SK-N-SH treated with all-trans-retinoic acid at 6 μM for 48 hours (cell line): ENCODE measurements around the gene BLVRB.
"Not testable (repeated sequence)": the region's sequence is repeated elsewhere in the genome, so short reads cannot be mapped to it uniquely, and the experiment has no call there.

Experiments used
- ATAC-seq: fragments of 200-7000 bp; cut with Tn5 transposase; 3 replicates; pipeline ENCODE4 v1.9.1; 2020; ENCODE audit warnings: mild to moderate bottlenecking, moderate library complexity
- ARNTL ChIP-seq: fragments of 450-650 bp; formaldehyde crosslinking; IDR thresholded peaks from 2 replicates; pipeline ENCODE4 v1.5.0; 2020; ENCODE audit warnings: low read depth, mild to moderate bottlenecking, moderate library complexity, borderline replicate concordance
- BACH2 ChIP-seq: fragments of 250-450 bp; sonication (Bioruptor Pico); IDR thresholded peaks from 2 replicates; pipeline ENCODE4 v1.9.0; 2021; ENCODE audit warnings: mild to moderate bottlenecking, borderline replicate concordance
- CREB5 ChIP-seq: fragments of 250-450 bp; sonication (Bioruptor Pico); IDR thresholded peaks from 2 replicates; pipeline ENCODE4 v1.5.1; 2020; ENCODE audit warnings: low read depth, mild to moderate bottlenecking, moderate library complexity
- CSDC2 ChIP-seq: fragments of 250-450 bp; sonication (Bioruptor Pico); IDR thresholded peaks from 2 replicates; pipeline ENCODE4 v1.5.0; 2020; ENCODE audit warnings: mild to moderate bottlenecking, moderate library complexity
- CSRNP3 ChIP-seq: fragments of 250-450 bp; sonication (Bioruptor Pico); IDR thresholded peaks from 2 replicates; pipeline ENCODE4 v1.5.1; 2021; ENCODE audit warnings: mild to moderate bottlenecking, moderate library complexity
- GLIS3 ChIP-seq: fragments of 250-450 bp; sonication (Bioruptor Pico); IDR thresholded peaks from 2 replicates; pipeline ENCODE4 v1.5.0; 2020; ENCODE audit warnings: mild to moderate bottlenecking, moderate library complexity
- ISL1 ChIP-seq: fragments of 250-450 bp; sonication (Bioruptor Pico); IDR thresholded peaks from 2 replicates; pipeline ENCODE4 v2.1.2; 2022; ENCODE audit warnings: mild to moderate bottlenecking, moderate library complexity
- OSR1 ChIP-seq: fragments of 250-450 bp; sonication (Bioruptor Pico); IDR thresholded peaks from 2 replicates; pipeline ENCODE4 v1.8.0; 2022; ENCODE audit warnings: moderate library complexity, mild to moderate bottlenecking, inconsistent platforms
- PPARA ChIP-seq: fragments of 250-450 bp; sonication (Bioruptor Pico); IDR thresholded peaks from 2 replicates; pipeline ENCODE4 v1.5.0; 2020; ENCODE audit warnings: mild to moderate bottlenecking, borderline replicate concordance
- RARB ChIP-seq: fragments of 250-450 bp; sonication (Bioruptor Pico); IDR thresholded peaks from 2 replicates; pipeline ENCODE4 v1.8.0; 2021; ENCODE audit warnings: mild to moderate bottlenecking, moderate library complexity
- TOX ChIP-seq: fragments of 250-450 bp; sonication (Bioruptor Pico); IDR thresholded peaks from 2 replicates; pipeline ENCODE4 v1.8.0; 2021; ENCODE audit warnings: mild to moderate bottlenecking, moderate library complexity, borderline replicate concordance
- ZC3H10 ChIP-seq: fragments of 250-450 bp; sonication (Bioruptor Pico); IDR thresholded peaks from 2 replicates; pipeline ENCODE4 v1.5.1; 2021; ENCODE audit warnings: mild to moderate bottlenecking, moderate library complexity
- ZFP3 ChIP-seq: fragments of 250-450 bp; sonication (Bioruptor Pico); IDR thresholded peaks from 2 replicates; pipeline ENCODE4 v1.5.0; 2020; ENCODE audit warnings: mild to moderate bottlenecking, moderate library complexity
- ZFP30 ChIP-seq: fragments of 450-650 bp; formaldehyde crosslinking; IDR thresholded peaks from 2 replicates; pipeline ENCODE4 v1.5.0; 2022; ENCODE audit warnings: mild to moderate bottlenecking, moderate library complexity
- ZNF565 ChIP-seq: fragments of 450-650 bp; formaldehyde crosslinking; conservative IDR thresholded peaks from 2 replicates; pipeline ENCODE4 v1.5.0; 2020; ENCODE audit warnings: low read depth, mild to moderate bottlenecking, moderate library complexity
- ZNF8 ChIP-seq: fragments of 450-650 bp; formaldehyde crosslinking; IDR thresholded peaks from 2 replicates; pipeline ENCODE4 v1.5.0; 2020; ENCODE audit warnings: mild to moderate bottlenecking, moderate library complexity
- TF ChIP-seq, protein P1 (sequence below): fragments of 250-450 bp; sonication (Bioruptor Pico); IDR thresholded peaks from 2 replicates; pipeline ENCODE4 v1.5.0; 2020; ENCODE audit warnings: mild to moderate bottlenecking, moderate library complexity
- TF ChIP-seq, protein P2 (sequence below): fragments of 250-450 bp; sonication (Bioruptor Pico); IDR thresholded peaks from 2 replicates; pipeline ENCODE4 v1.8.0; 2021; ENCODE audit warnings: low read depth, mild to moderate bottlenecking, moderate library complexity, borderline replicate concordance

BLVRB gene

DNA sequence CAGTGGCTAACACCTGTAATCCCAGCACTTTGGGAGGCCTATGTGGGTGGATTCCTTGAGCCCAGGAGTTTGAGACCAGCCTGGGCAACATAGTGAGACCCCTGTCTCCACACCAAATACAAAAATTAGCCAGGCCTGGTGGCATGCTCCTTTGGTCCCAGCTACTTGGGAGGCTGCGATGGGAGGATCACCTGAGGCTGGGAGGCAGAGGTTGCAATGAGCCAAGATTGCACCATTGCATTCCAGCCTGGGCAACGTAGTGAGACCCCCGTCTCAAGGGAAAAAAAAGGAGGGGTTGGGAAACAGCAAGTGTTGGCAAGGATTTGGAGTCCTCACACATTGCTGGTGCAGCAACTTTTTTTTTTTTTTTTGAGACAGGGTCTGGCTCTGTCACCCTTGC, 20.5 kb upstream of the BLVRB start:
- TF ChIP-seq, protein P1, sequence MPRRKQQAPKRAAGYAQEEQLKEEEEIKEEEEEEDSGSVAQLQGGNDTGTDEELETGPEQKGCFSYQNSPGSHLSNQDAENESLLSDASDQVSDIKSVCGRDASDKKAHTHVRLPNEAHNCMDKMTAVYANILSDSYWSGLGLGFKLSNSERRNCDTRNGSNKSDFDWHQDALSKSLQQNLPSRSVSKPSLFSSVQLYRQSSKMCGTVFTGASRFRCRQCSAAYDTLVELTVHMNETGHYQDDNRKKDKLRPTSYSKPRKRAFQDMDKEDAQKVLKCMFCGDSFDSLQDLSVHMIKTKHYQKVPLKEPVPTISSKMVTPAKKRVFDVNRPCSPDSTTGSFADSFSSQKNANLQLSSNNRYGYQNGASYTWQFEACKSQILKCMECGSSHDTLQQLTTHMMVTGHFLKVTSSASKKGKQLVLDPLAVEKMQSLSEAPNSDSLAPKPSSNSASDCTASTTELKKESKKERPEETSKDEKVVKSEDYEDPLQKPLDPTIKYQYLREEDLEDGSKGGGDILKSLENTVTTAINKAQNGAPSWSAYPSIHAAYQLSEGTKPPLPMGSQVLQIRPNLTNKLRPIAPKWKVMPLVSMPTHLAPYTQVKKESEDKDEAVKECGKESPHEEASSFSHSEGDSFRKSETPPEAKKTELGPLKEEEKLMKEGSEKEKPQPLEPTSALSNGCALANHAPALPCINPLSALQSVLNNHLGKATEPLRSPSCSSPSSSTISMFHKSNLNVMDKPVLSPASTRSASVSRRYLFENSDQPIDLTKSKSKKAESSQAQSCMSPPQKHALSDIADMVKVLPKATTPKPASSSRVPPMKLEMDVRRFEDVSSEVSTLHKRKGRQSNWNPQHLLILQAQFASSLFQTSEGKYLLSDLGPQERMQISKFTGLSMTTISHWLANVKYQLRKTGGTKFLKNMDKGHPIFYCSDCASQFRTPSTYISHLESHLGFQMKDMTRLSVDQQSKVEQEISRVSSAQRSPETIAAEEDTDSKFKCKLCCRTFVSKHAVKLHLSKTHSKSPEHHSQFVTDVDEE (CRISPR knock-in tag): no peak
- TF ChIP-seq, protein P2, sequence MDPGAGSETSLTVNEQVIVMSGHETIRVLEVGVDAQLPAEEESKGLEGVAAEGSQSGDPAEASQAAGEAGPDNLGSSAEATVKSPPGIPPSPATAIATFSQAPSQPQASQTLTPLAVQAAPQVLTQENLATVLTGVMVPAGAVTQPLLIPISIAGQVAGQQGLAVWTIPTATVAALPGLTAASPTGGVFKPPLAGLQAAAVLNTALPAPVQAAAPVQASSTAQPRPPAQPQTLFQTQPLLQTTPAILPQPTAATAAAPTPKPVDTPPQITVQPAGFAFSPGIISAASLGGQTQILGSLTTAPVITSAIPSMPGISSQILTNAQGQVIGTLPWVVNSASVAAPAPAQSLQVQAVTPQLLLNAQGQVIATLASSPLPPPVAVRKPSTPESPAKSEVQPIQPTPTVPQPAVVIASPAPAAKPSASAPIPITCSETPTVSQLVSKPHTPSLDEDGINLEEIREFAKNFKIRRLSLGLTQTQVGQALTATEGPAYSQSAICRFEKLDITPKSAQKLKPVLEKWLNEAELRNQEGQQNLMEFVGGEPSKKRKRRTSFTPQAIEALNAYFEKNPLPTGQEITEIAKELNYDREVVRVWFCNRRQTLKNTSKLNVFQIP (CRISPR knock-in tag): no peak
- TF ChIP-seq ZNF8 (CRISPR knock-in tag): no peak
- no peak for TF ChIP-seq TOX
- TF ChIP-seq CSRNP3: no peak
- no peak for TF ChIP-seq BACH2 (CRISPR knock-in tag)
- no peak for TF ChIP-seq ZNF565 (CRISPR knock-in tag)
- TF ChIP-seq OSR1: no peak
- no peak for TF ChIP-seq ZFP30
- TF ChIP-seq CREB5 (CRISPR knock-in tag): no peak
- no peak for TF ChIP-seq ARNTL (CRISPR knock-in tag)
- TF ChIP-seq RARB (CRISPR knock-in tag): no peak
- TF ChIP-seq GLIS3 (CRISPR knock-in tag): no peak
- no peak for TF ChIP-seq ZC3H10 (CRISPR knock-in tag)
- ATAC-seq: no peak

DNA sequence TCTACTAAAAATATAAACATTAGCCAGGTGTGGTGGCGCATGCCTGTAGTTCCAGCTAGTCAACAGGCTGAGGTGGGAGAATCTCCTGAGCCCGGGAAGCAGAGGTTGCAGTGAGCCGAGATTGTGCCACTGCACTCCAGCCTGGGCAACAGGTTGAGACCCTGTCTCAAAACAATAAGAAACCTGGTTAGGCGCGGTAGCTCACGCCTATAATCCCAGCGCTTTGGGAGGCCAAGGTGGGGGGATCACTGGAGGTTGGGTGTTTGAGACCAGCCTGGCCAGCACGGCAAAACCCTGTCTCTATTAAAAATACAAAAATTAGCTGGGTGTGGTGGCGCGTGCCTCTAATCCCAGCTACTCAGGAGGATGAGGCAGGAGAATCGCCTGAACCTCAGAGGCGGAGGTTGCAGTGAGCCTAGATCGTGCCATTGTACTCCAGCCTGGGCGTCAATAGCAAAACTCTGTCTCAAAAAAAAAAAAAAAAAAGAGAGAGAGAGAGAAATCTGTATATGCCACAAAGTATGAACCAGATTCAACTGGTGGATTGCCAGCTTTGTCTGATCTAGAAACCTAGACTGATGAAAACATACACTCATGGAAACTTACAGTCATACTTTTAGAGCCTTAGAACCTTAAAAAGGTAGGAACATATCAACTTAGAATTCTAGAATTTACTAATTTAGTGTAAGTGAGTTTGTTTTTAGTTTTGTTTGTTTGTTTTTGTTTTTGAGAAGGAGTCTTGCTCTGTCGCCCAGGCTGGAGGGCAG, 10.5 kb upstream of the BLVRB start:
- ATAC-seq: not testable (repeated sequence)

DNA sequence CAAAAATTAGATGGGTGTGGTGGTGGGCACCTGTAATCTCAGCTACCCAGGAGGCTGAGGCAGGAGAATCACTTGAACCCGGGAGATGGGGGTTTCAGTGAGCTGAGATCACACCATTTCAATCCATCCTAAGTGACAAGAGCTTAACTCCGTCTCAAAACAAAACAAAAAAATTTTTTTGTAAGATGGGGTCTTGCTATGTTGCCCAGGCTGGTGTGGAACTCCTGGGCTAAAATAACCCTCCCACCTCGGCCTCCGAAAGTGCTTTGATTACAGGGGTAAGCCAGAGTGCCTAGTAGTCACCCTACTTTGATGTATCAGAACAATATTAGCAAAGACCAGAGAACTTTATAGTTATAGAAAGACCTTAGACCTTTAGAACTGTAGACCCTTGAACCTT, 9.2 kb upstream of the BLVRB start:
- no peak for ATAC-seq
- TF ChIP-seq BACH2 (CRISPR knock-in tag) (no peak), ZC3H10 (CRISPR knock-in tag) (no peak), CSRNP3 (no peak), TOX (no peak), ZNF565 (CRISPR knock-in tag) (no peak), CSDC2 (CRISPR knock-in tag) (no peak), RARB (CRISPR knock-in tag) (no peak), ZFP30 (no peak), CREB5 (CRISPR knock-in tag) (no peak), ZFP3 (CRISPR knock-in tag) (no peak), PPARA (CRISPR knock-in tag) (no peak), ARNTL (CRISPR knock-in tag) (no peak), ISL1 (CRISPR knock-in tag) (no peak)
- TF ChIP-seq, protein P2 (CRISPR knock-in tag): no peak
- TF ChIP-seq, protein P1 (CRISPR knock-in tag): no peak
